HEK293 (cell line): ENCODE data around the gene ZNF330.

Experiments used
- CTCF ChIA-PET: fragments of 350-600 bp; formaldehyde crosslinking; extraction: SDS; loops from one replicate; lab custom pipeline; 2021; ENCODE audit warnings: antibody characterized with exemption; lab: Yijun Ruan, JAX
- POLR2A ChIA-PET: fragments of 300-600 bp; formaldehyde crosslinking; extraction: SDS; loops from one replicate; lab custom pipeline; 2020; ENCODE audit warnings: antibody characterized with exemption, inconsistent platforms; lab: Yijun Ruan, JAX
- H3K27ac ChIP-seq: fragments of 200-500 bp; sonication (Bioruptor generic); 2 replicates; pipeline ENCODE4 v1.5.1; 2014; ENCODE audit warnings: low read depth, low read length, control low read depth, inconsistent platforms; ENCODE audit errors: extremely low read depth
- H3K36me3 ChIP-seq, 2 experiments: fragments of 200-500 bp in 1 of 2; sonication (Bioruptor generic) in 1 of 2; 1 replicate in 1 of 2; 2 replicates in 1 of 2; pipeline ENCODE4 v1.5.1; 2014 to 2017; ENCODE audit warnings: inconsistent platforms in 2 of 2, low read length in 2 of 2; ENCODE audit not compliant: control insufficient read depth in 2 of 2, insufficient read depth in 1 of 2
- H3K4me1 ChIP-seq: fragments of 200-500 bp; sonication (Bioruptor generic); 2 replicates; pipeline ENCODE4 v1.5.1; 2014; ENCODE audit warnings: mild to moderate bottlenecking, low read length, inconsistent platforms; ENCODE audit not compliant: control insufficient read depth, insufficient read depth
- H3K4me3 ChIP-seq: 2 replicates; pipeline ENCODE4 v1.5.1; 2011; ENCODE audit warnings: low read depth, mild to moderate bottlenecking, control low read depth, low read length, moderate library complexity
- H3K9me3 ChIP-seq: fragments of 200-500 bp; sonication (Bioruptor generic); 2 replicates; pipeline ENCODE4 v1.5.1; 2014; ENCODE audit warnings: low read depth, low read length, inconsistent platforms; ENCODE audit not compliant: control insufficient read depth, insufficient read depth
- BCL11A ChIP-seq: fragments of 450-650 bp; formaldehyde crosslinking; IDR thresholded peaks from 2 replicates; pipeline ENCODE4 v1.5.1; 2016; ENCODE audit warnings: low read depth, missing biosample characterization, missing genetic modification characterization
- GLI2 ChIP-seq: fragments of 450-650 bp; formaldehyde crosslinking; IDR thresholded peaks from 2 replicates; pipeline ENCODE4; 2017; ENCODE audit warnings: missing biosample characterization, missing genetic modification characterization, low read depth, borderline replicate concordance
- HOXA7 ChIP-seq: sonication (generic); formaldehyde crosslinking; IDR thresholded peaks from 2 replicates; pipeline ENCODE4 v1.8.1; 2022; ENCODE audit warnings: missing genetic modification reagents, borderline replicate concordance
- KLF17 ChIP-seq: fragments of 450-650 bp; formaldehyde crosslinking; IDR thresholded peaks from 2 replicates; pipeline ENCODE4 v1.5.1; 2016; ENCODE audit warnings: missing biosample characterization, missing genetic modification characterization
- KLF7 ChIP-seq: fragments of 450-650 bp; formaldehyde crosslinking; IDR thresholded peaks from 2 replicates; pipeline ENCODE4 v1.5.1; 2016; ENCODE audit warnings: missing biosample characterization, missing genetic modification characterization, borderline replicate concordance
- MEIS1 ChIP-seq: sonication (generic); formaldehyde crosslinking; IDR thresholded peaks from 2 replicates; pipeline ENCODE4 v1.8.1; 2022; ENCODE audit warnings: missing genetic modification reagents, mild to moderate bottlenecking, borderline replicate concordance
- OSR2 ChIP-seq: fragments of 450-650 bp; formaldehyde crosslinking; IDR thresholded peaks from 2 replicates; pipeline ENCODE4 v1.5.1; 2016; ENCODE audit warnings: missing biosample characterization, missing genetic modification characterization
- SALL2 ChIP-seq: fragments of 450-650 bp; formaldehyde crosslinking; IDR thresholded peaks from 2 replicates; pipeline ENCODE4 v1.5.0; 2017; ENCODE audit warnings: missing biosample characterization, mild to moderate bottlenecking, missing genetic modification characterization, borderline replicate concordance
- SCRT2 ChIP-seq: fragments of 450-650 bp; formaldehyde crosslinking; IDR thresholded peaks from 2 replicates; pipeline ENCODE4 v1.5.1; 2016; ENCODE audit warnings: missing biosample characterization, missing genetic modification characterization
- SP3 ChIP-seq: fragments of 450-650 bp; formaldehyde crosslinking; IDR thresholded peaks from 2 replicates; pipeline ENCODE4 v1.5.1; 2016; ENCODE audit warnings: missing biosample characterization, missing genetic modification characterization
- TRIM28 ChIP-seq: IDR thresholded peaks from 2 replicates; pipeline ENCODE4 v1.6.1; 2011; ENCODE audit warnings: low read length, control low read depth, borderline replicate concordance
- WT1 ChIP-seq: fragments of 450-650 bp; formaldehyde crosslinking; IDR thresholded peaks from 2 replicates; pipeline ENCODE4 v1.5.1; 2016; ENCODE audit warnings: missing biosample characterization, missing genetic modification characterization
- YY2 ChIP-seq: fragments of 450-650 bp; formaldehyde crosslinking; IDR thresholded peaks from 2 replicates; pipeline ENCODE4 v1.5.1; 2016; ENCODE audit warnings: missing biosample characterization, missing genetic modification characterization
- ZBTB7A ChIP-seq: fragments of 450-650 bp; formaldehyde crosslinking; IDR thresholded peaks from 2 replicates; pipeline ENCODE4 v1.5.1; 2016; ENCODE audit warnings: low read depth, missing biosample characterization, missing genetic modification characterization
- ZFP3 ChIP-seq: fragments of 450-650 bp; formaldehyde crosslinking; IDR thresholded peaks from 2 replicates; pipeline ENCODE4 v1.5.1; 2016; ENCODE audit warnings: low read depth, missing biosample characterization, missing genetic modification characterization
- ZFP41 ChIP-seq: fragments of 450-650 bp; formaldehyde crosslinking; IDR thresholded peaks from 2 replicates; pipeline ENCODE4 v1.5.1; 2016; ENCODE audit warnings: missing biosample characterization, missing genetic modification characterization, borderline replicate concordance
- ZNF114 ChIP-seq: fragments of 450-650 bp; formaldehyde crosslinking; IDR thresholded peaks from 2 replicates; pipeline ENCODE4 v1.5.0; 2017; ENCODE audit warnings: missing biosample characterization, missing genetic modification characterization
- ZNF133 ChIP-seq: fragments of 450-650 bp; formaldehyde crosslinking; IDR thresholded peaks from 2 replicates; pipeline ENCODE4 v1.5.1; 2016; ENCODE audit warnings: missing biosample characterization, missing genetic modification characterization
- ZNF169 ChIP-seq: fragments of 450-650 bp; formaldehyde crosslinking; IDR thresholded peaks from 2 replicates; pipeline ENCODE4 v1.5.1; 2016; ENCODE audit warnings: missing biosample characterization, missing genetic modification characterization
- ZNF184 ChIP-seq: fragments of 450-650 bp; IDR thresholded peaks from 2 replicates; pipeline ENCODE4 v1.5.1; 2018; ENCODE audit warnings: missing biosample characterization, mild to moderate bottlenecking, missing genetic modification characterization
- ZNF24 ChIP-seq: fragments of 450-650 bp; formaldehyde crosslinking; IDR thresholded peaks from 2 replicates; pipeline ENCODE4 v1.5.1; 2016; ENCODE audit warnings: missing biosample characterization, missing genetic modification characterization
- ZNF354C ChIP-seq: fragments of 450-650 bp; formaldehyde crosslinking; IDR thresholded peaks from 2 replicates; pipeline ENCODE4 v1.5.1; 2016; ENCODE audit warnings: missing biosample characterization, missing genetic modification characterization, low read depth, borderline replicate concordance
- ZNF391 ChIP-seq: fragments of 450-650 bp; formaldehyde crosslinking; IDR thresholded peaks from 2 replicates; pipeline ENCODE4 v1.5.1; 2016; ENCODE audit warnings: low read depth, missing biosample characterization, missing genetic modification characterization, borderline replicate concordance
- ZNF48 ChIP-seq: fragments of 450-650 bp; formaldehyde crosslinking; IDR thresholded peaks from 2 replicates; pipeline ENCODE4 v1.5.1; 2016; ENCODE audit warnings: missing biosample characterization, missing genetic modification characterization
- ZNF600 ChIP-seq: fragments of 450-650 bp; formaldehyde crosslinking; IDR thresholded peaks from 2 replicates; pipeline ENCODE4 v1.5.1; 2016; ENCODE audit warnings: missing biosample characterization, missing genetic modification characterization
- ZNF704 ChIP-seq: fragments of 450-650 bp; formaldehyde crosslinking; IDR thresholded peaks from 2 replicates; pipeline ENCODE4 v1.5.1; 2016; ENCODE audit warnings: missing biosample characterization, missing genetic modification characterization
- ZNF792 ChIP-seq: fragments of 450-650 bp; formaldehyde crosslinking; IDR thresholded peaks from 2 replicates; pipeline ENCODE4 v1.5.1; 2016; ENCODE audit warnings: missing biosample characterization, missing genetic modification characterization
- TF ChIP-seq, protein P1 (sequence below): fragments of 450-650 bp; formaldehyde crosslinking; IDR thresholded peaks from 2 replicates; pipeline ENCODE4 v1.5.1; 2016; ENCODE audit warnings: missing biosample characterization, missing genetic modification characterization
- TF ChIP-seq, protein P2 (sequence below): fragments of 450-650 bp; formaldehyde crosslinking; IDR thresholded peaks from 2 replicates; pipeline ENCODE4 v1.5.1; 2016; ENCODE audit warnings: missing biosample characterization, missing genetic modification characterization
- TF ChIP-seq, protein P3 (sequence below): sonication (generic); formaldehyde crosslinking; IDR thresholded peaks from 2 replicates; pipeline ENCODE4 v1.8.1; 2022; ENCODE audit warnings: mild to moderate bottlenecking, moderate library complexity, missing genetic modification reagents
- TF ChIP-seq, protein P4 (sequence below): fragments of 450-650 bp; formaldehyde crosslinking; IDR thresholded peaks from 2 replicates; pipeline ENCODE4 v1.5.1; 2016; ENCODE audit warnings: missing biosample characterization, missing genetic modification characterization

ZNF330 gene

GRCh38 chr4:141220691-141221659, at the start of gene ZNF330:
Gene ZNF330 (plus strand): TSS chr4:141220895. CDS start chr4:141222372, 1,477 bp downstream.
- H3K27ac ChIP-seq, result peak within 1 kb of the TSS; percentile 62
- H3K9me3 ChIP-seq, result no peaks in the 10 kb centered on the region
- H3K4me3 ChIP-seq, result peak within 1 kb of the TSS; percentile 87
- CTCF ChIA-PET, result no interaction called here
- H3K36me3 ChIP-seq, result peaks cover 8 to 29% of the 10 kb centered on the region in 2 experiments; a peak in 2 of 3 replicates
- no peaks in the 10 kb centered on the region for H3K4me1 ChIP-seq
- POLR2A ChIA-PET, result no interaction called here
- TF ChIP-seq, protein P1, sequence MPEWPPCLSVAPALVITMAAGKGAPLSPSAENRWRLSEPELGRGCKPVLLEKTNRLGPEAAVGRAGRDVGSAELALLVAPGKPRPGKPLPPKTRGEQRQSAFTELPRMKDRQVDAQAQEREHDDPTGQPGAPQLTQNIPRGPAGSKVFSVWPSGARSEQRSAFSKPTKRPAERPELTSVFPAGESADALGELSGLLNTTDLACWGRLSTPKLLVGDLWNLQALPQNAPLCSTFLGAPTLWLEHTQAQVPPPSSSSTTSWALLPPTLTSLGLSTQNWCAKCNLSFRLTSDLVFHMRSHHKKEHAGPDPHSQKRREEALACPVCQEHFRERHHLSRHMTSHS, result no peak
- TF ChIP-seq ZNF133 (no peak), YY2 (tag by site-specific recombination) (no peak), ZFP3 (tag by site-specific recombination) (no peak), ZBTB7A (tag by site-specific recombination) (no peak), ZNF704 (tag by site-specific recombination) (no peak), KLF17 (tag by site-specific recombination) (peak; percentile 38; the same call in 1 of the 2 replicates), ZNF792 (tag by site-specific recombination) (no peak), MEIS1 (CRISPR knock-in tag) (no peak), WT1 (tag by site-specific recombination) (no peak), SALL2 (tag by site-specific recombination) (no peak), TRIM28 (no peak; the same call in 1 of the 2 replicates), ZFP41 (tag by site-specific recombination) (no peak), ZNF391 (no peak), ZNF24 (tag by site-specific recombination) (no peak), OSR2 (tag by site-specific recombination) (no peak), ZNF184 (tag by site-specific recombination) (no peak), GLI2 (tag by site-specific recombination) (no peak), HOXA7 (CRISPR knock-in tag) (no peak), ZNF114 (no peak), ZNF600 (peak; percentile 63), ZNF354C (no peak), KLF7 (tag by site-specific recombination) (no peak), BCL11A (tag by site-specific recombination) (no peak), SP3 (tag by site-specific recombination) (peak; percentile 93), SCRT2 (tag by site-specific recombination) (no peak), ZNF169 (tag by site-specific recombination) (no peak), ZNF48 (tag by site-specific recombination) (no peak)
- TF ChIP-seq, protein P2, sequence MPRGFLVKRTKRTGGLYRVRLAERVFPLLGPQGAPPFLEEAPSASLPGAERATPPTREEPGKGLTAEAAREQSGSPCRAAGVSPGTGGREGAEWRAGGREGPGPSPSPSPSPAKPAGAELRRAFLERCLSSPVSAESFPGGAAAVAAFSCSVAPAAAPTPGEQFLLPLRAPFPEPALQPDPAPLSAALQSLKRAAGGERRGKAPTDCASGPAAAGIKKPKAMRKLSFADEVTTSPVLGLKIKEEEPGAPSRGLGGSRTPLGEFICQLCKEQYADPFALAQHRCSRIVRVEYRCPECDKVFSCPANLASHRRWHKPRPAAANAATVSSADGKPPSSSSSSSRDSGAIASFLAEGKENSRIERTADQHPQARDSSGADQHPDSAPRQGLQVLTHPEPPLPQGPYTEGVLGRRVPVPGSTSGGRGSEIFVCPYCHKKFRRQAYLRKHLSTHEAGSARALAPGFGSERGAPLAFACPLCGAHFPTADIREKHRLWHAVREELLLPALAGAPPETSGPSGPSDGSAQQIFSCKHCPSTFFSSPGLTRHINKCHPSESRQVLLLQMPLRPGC (tag by site-specific recombination), result no peak
- TF ChIP-seq, protein P3, sequence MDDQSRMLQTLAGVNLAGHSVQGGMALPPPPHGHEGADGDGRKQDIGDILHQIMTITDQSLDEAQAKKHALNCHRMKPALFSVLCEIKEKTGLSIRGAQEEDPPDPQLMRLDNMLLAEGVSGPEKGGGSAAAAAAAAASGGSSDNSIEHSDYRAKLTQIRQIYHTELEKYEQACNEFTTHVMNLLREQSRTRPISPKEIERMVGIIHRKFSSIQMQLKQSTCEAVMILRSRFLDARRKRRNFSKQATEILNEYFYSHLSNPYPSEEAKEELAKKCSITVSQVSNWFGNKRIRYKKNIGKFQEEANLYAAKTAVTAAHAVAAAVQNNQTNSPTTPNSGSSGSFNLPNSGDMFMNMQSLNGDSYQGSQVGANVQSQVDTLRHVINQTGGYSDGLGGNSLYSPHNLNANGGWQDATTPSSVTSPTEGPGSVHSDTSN (CRISPR knock-in tag), result no peak
- TF ChIP-seq, protein P4, sequence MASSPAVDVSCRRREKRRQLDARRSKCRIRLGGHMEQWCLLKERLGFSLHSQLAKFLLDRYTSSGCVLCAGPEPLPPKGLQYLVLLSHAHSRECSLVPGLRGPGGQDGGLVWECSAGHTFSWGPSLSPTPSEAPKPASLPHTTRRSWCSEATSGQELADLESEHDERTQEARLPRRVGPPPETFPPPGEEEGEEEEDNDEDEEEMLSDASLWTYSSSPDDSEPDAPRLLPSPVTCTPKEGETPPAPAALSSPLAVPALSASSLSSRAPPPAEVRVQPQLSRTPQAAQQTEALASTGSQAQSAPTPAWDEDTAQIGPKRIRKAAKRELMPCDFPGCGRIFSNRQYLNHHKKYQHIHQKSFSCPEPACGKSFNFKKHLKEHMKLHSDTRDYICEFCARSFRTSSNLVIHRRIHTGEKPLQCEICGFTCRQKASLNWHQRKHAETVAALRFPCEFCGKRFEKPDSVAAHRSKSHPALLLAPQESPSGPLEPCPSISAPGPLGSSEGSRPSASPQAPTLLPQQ (tag by site-specific recombination), result peak; percentile 48; the same call in 1 of the 2 replicates
